HCT116 (cell line): ENCODE results near the gene AKAP13. TPM values are rescaled to one million over a fixed set of nuclear protein-coding genes. Genes with fewer than 3 reads are reported as not detected.

Experiments used
- ATAC-seq: fragments of 200-7000 bp; cut with Tn5 transposase; 2 replicates; pipeline ENCODE4 v1.9.1; 2020; ENCODE audit warnings: mild to moderate bottlenecking, moderate library complexity
- BruUV-seq: library from RNA; stranded (reverse); fragments of 400-500 nt; replicated peaks from 2 replicates; lab custom pipeline; 2021; lab: Mats Ljungman, UMichigan
- CTCF ChIA-PET: fragments of 300-600 bp; sonication (Branson Sonifier 250); formaldehyde crosslinking; loops from one replicate; lab custom pipeline; 2021; ENCODE audit warnings: antibody characterized with exemption; lab: Charles Lee
- POLR2A ChIA-PET: fragments of 300-600, 350-600 bp; sonication (Branson Sonifier 250); formaldehyde crosslinking; loops from one replicate; lab custom pipeline; 2021; ENCODE audit warnings: antibody characterized with exemption; lab: Charles Lee
- RAD21 ChIA-PET, 2 experiments: fragments of 300-600 bp; sonication (Branson Sonifier 250); formaldehyde crosslinking; loops; one replicate each; lab custom pipeline; 2023; ENCODE audit warnings: low total read pairs in 2 of 2; ENCODE audit not compliant: uncharacterized antibody in 2 of 2, unreplicated experiment in 2 of 2, low non-redundant PET in 1 of 2; lab: Charles Lee
- DNase-seq: peaks from one replicate; pipeline ENCODE4 v3.0.0-alpha.2; 2010; ENCODE audit warnings: low read depth, low spot score
- H2AFZ ChIP-seq: fragments of 200-600 bp; shearing (Covaris generic), sonication (generic); 2 replicates; pipeline ENCODE4 v1.6.1; 2017; ENCODE audit warnings: low read depth, mixed run types, mixed read lengths, antibody characterized with exemption, low read length; ENCODE audit not compliant: poor library complexity, severe bottlenecking
- H3K27ac ChIP-seq: 2 replicates; pipeline ENCODE4 v1.5.1; 2012; ENCODE audit warnings: low read depth, low read length
- H3K27me3 ChIP-seq: fragments of 200-600 bp; sonication (generic); 2 replicates; pipeline ENCODE4 v1.6.1; 2016; ENCODE audit warnings: mixed run types, low read length, mixed read lengths; ENCODE audit not compliant: insufficient read depth
- H3K36me3 ChIP-seq, 2 experiments: fragments of 200-500 bp in 1 of 2; fragments of 200-600 bp in 1 of 2; sonication (Bioruptor generic) in 1 of 2; sonication (generic) in 1 of 2; 2 replicates each; pipeline versions ENCODE4 v1.5.1 to v1.6.1; 2014 to 2016; ENCODE audit warnings: low read length in 2 of 2, inconsistent platforms in 1 of 2, mixed read lengths in 1 of 2, mixed run types in 1 of 2; ENCODE audit not compliant: insufficient read depth in 2 of 2, control insufficient read depth in 1 of 2
- H3K4me1 ChIP-seq, 2 experiments: fragments of 200-600 bp in 1 of 2; sonication (generic) in 1 of 2; 2 replicates each; pipeline versions ENCODE4 v1.5.1 to v1.6.1; 2012 to 2017; ENCODE audit warnings: low read length in 2 of 2, inconsistent platforms in 1 of 2, mild to moderate bottlenecking in 1 of 2, mixed read lengths in 1 of 2, mixed run types in 1 of 2, moderate library complexity in 1 of 2; ENCODE audit not compliant: insufficient read depth in 2 of 2, control insufficient read depth in 1 of 2
- H3K4me2 ChIP-seq: fragments of 200-600 bp; sonication (generic); 2 replicates; pipeline ENCODE4 v1.6.1; 2017; ENCODE audit warnings: mixed run types, low read length, mixed read lengths
- H3K4me3 ChIP-seq, 2 experiments: fragments of 200-600 bp in 1 of 2; sonication (generic) in 1 of 2; replicated peaks in 1 of 2; 2 replicates each; pipeline ENCODE4 v1.5.1; 2011 to 2016; ENCODE audit warnings: low read length in 2 of 2, control low read depth in 1 of 2, low read depth in 1 of 2, mild to moderate bottlenecking in 1 of 2, mixed read lengths in 1 of 2, mixed run types in 1 of 2
- H3K79me2 ChIP-seq: fragments of 200-600 bp; sonication (generic); 2 replicates; pipeline ENCODE4 v1.6.1; 2017; ENCODE audit warnings: mild to moderate bottlenecking, mixed run types, low read length, moderate library complexity, mixed read lengths; ENCODE audit not compliant: insufficient read depth
- H3K9ac ChIP-seq: fragments of 200-600 bp; sonication (generic); 2 replicates; pipeline ENCODE4 v1.6.1; 2016; ENCODE audit warnings: low read length, mixed read lengths
- H3K9me2 ChIP-seq: fragments of 200-600 bp; sonication (generic), shearing (Covaris generic); 2 replicates; pipeline ENCODE4 v1.6.1; 2017; ENCODE audit warnings: mixed run types, mild to moderate bottlenecking, moderate library complexity; ENCODE audit not compliant: insufficient read depth
- H3K9me3 ChIP-seq, 2 experiments: fragments of 200-500 bp in 1 of 2; fragments of 200-600 bp in 1 of 2; sonication (Bioruptor generic) in 1 of 2; sonication (generic) in 1 of 2; 2 replicates each; pipeline ENCODE4 v1.6.1; 2014 to 2017; ENCODE audit warnings: low read length in 2 of 2, mixed read lengths in 2 of 2, inconsistent platforms in 1 of 2, low read depth in 1 of 2, mild to moderate bottlenecking in 1 of 2, mixed run types in 1 of 2, moderate library complexity in 1 of 2; ENCODE audit not compliant: control insufficient read depth in 1 of 2, insufficient read depth in 1 of 2
- H4K20me1 ChIP-seq: fragments of 200-600 bp; sonication (generic), shearing (Covaris generic); 2 replicates; pipeline ENCODE4 v1.6.1; 2017; ENCODE audit warnings: mixed run types, mild to moderate bottlenecking, moderate library complexity; ENCODE audit not compliant: insufficient read depth
- CEBPB ChIP-seq: IDR thresholded peaks from 2 replicates; pipeline ENCODE4 v1.6.1; 2012; ENCODE audit warnings: low read depth
- CTCF ChIP-seq, 3 experiments: fragments of 200-600 bp in 1 of 3; sonication (generic) in 1 of 3; IDR thresholded peaks in 2 of 3; conservative IDR thresholded peaks in 1 of 3; 2 replicates each; pipeline ENCODE4 v1.5.1; 2012 to 2017; ENCODE audit warnings: low read depth in 2 of 3, low read length in 2 of 3, antibody characterized with exemption in 1 of 3, borderline replicate concordance in 1 of 3, control low read depth in 1 of 3, mild to moderate bottlenecking in 1 of 3, mixed read lengths in 1 of 3, mixed run types in 1 of 3, moderate library complexity in 1 of 3; ENCODE audit not compliant: insufficient read depth in 1 of 3
- ELF1 ChIP-seq: IDR thresholded peaks from 2 replicates; pipeline ENCODE4 v1.6.1; 2012; ENCODE audit warnings: low read depth, borderline replicate concordance
- EZH2phosphoT487 ChIP-seq: fragments of 200-600 bp; IDR thresholded peaks from 2 replicates; pipeline ENCODE4 v1.6.1; 2018; ENCODE audit warnings: antibody characterized with exemption, borderline replicate concordance
- JUND ChIP-seq: IDR thresholded peaks from 2 replicates; pipeline ENCODE4 v1.6.1; 2012
- POLR2A ChIP-seq: IDR thresholded peaks from 2 replicates; pipeline ENCODE4 v1.7.0; 2011; ENCODE audit warnings: borderline replicate concordance; ENCODE audit not compliant: insufficient read depth, insufficient read length; ENCODE audit errors: extremely low read depth
- SP1 ChIP-seq: IDR thresholded peaks from 2 replicates; pipeline ENCODE4 v1.6.1; 2012; ENCODE audit warnings: low read depth
- SRF ChIP-seq: IDR thresholded peaks from 2 replicates; pipeline ENCODE4 v1.6.1; 2012; ENCODE audit warnings: low read depth
- TCF7L2 ChIP-seq: IDR thresholded peaks from 2 replicates; pipeline ENCODE4 v1.7.0; 2011; ENCODE audit warnings: borderline replicate concordance, inconsistent platforms; ENCODE audit not compliant: insufficient read depth, insufficient read length; ENCODE audit errors: extremely low read depth
- ZFX ChIP-seq: fragments of 450-650 bp; IDR thresholded peaks from 2 replicates; pipeline ENCODE4 v1.6.1; 2017
- intact Hi-C: fragments of 100-400 bp; cut with micrococcal nuclease; formaldehyde crosslinking; loops from 2 replicates; pipeline ENCODE4 v1.10.0; 2022
- total RNA-seq: library from RNA; stranded (reverse); gene quantifications from one replicate; pipeline ENCODE4 v1.2.1, GENCODE V29; 2021; ENCODE audit not compliant: unreplicated experiment
- TF ChIP-seq, protein P1 (sequence below): IDR thresholded peaks from 2 replicates; pipeline ENCODE4 v1.6.1; 2012
- TF ChIP-seq, protein P2 (sequence below): IDR thresholded peaks from 2 replicates; pipeline ENCODE4 v1.6.1; 2011; ENCODE audit warnings: mild to moderate bottlenecking, low read length, moderate library complexity; ENCODE audit not compliant: insufficient replicate concordance; ENCODE audit errors: extremely low read depth

Gene AKAP13
- total RNA-seq, 1 experiment from 2014 or later = 43.1 TPM

- Histone ChIP-seq H2AFZ (no peak overlapping the region), H3K4me1 (no peaks in the 10 kb centered on the region), H3K36me3 (peaks cover 0 to 11% of the 10 kb centered on the region in 2 experiments; a peak in 2 of 4 replicates), H4K20me1 (no peaks in the 10 kb centered on the region), H3K9me2 (no peaks in the 10 kb centered on the region), H3K27ac (no peak overlapping the region), H3K4me2 (no peak overlapping the region), H3K27me3 (no peaks in the 10 kb centered on the region), H3K4me3 (no peak overlapping the region), H3K9me3 (no peaks in the 10 kb centered on the region), H3K9ac (no peak overlapping the region), H3K79me2 (no peaks in the 10 kb centered on the region)
- no peak for TF ChIP-seq JUND
- TF ChIP-seq ZFX = no peak
- TF ChIP-seq POLR2A = no peak
- TF ChIP-seq CTCF (IDR thresholded peaks at IDR 0.05 in 2 of 3, conservative IDR thresholded peaks at IDR 0.05 in 1 of 3; ENCODE audit: borderline replicate concordance in 1 of 3, insufficient read depth in 1 of 3, low read depth in 2 of 3, low read length in 2 of 3) = no peak
- TF ChIP-seq, protein P1, sequence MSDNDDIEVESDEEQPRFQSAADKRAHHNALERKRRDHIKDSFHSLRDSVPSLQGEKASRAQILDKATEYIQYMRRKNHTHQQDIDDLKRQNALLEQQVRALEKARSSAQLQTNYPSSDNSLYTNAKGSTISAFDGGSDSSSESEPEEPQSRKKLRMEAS = no peak
- TF ChIP-seq, protein P2, sequence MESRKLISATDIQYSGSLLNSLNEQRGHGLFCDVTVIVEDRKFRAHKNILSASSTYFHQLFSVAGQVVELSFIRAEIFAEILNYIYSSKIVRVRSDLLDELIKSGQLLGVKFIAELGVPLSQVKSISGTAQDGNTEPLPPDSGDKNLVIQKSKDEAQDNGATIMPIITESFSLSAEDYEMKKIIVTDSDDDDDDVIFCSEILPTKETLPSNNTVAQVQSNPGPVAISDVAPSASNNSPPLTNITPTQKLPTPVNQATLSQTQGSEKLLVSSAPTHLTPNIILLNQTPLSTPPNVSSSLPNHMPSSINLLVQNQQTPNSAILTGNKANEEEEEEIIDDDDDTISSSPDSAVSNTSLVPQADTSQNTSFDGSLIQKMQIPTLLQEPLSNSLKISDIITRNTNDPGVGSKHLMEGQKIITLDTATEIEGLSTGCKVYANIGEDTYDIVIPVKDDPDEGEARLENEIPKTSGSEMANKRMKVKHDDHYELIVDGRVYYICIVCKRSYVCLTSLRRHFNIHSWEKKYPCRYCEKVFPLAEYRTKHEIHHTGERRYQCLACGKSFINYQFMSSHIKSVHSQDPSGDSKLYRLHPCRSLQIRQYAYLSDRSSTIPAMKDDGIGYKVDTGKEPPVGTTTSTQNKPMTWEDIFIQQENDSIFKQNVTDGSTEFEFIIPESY = no peak
- no peak for TF ChIP-seq SP1
- TF ChIP-seq EZH2phosphoT487 = no peak
- TF ChIP-seq SRF = no peak
- no peak for TF ChIP-seq TCF7L2
- TF ChIP-seq CEBPB = no peak
- TF ChIP-seq ELF1 = no peak
- ChIA-PET RAD21 (no interaction called here), POLR2A (no interaction called here), CTCF (no interaction called here)
- intact Hi-C loops = no loop called here
- DNase-seq (no peak), ATAC-seq (no peak)
- BruUV-seq = no TSS peak
These were observed 335.9 kb downstream of the AKAP13 start for GRCh38 chr15:85716261-85716660.
